Vagina (tissue), 2 donors: ENCODE results near the gene PALLD. TPM values are rescaled to one million over a fixed set of nuclear protein-coding genes. Genes with fewer than 3 reads are reported as not detected.

Source experiments
- DNase-seq, 2 donors: peaks; one replicate each; pipeline ENCODE4 v3.0.0-alpha.2; 2017; ENCODE audit errors: extremely low spot score in 2 of 2
- H3K27ac ChIP-seq: fragments of 200-600 bp; sonication (generic); one replicate; pipeline ENCODE4 v1.5.1; 2019
- H3K27me3 ChIP-seq: fragments of 200-600 bp; sonication (generic); one replicate; pipeline ENCODE4 v1.5.1; 2019
- H3K36me3 ChIP-seq, 2 donors: fragments of 200-600 bp; sonication (generic); one replicate each; pipeline ENCODE4 v1.5.1; 2017 to 2019
- H3K4me1 ChIP-seq: fragments of 200-600 bp; sonication (generic); one replicate; pipeline ENCODE4 v1.5.1; 2019
- H3K4me3 ChIP-seq, 2 donors: fragments of 200-600 bp; sonication (generic); 1 replicate in 1 of 2; 2 replicates in 1 of 2; pipeline ENCODE4 v1.5.1; 2016 to 2019
- H3K9me3 ChIP-seq: fragments of 200-600 bp; sonication (generic); one replicate; pipeline ENCODE4 v1.5.1; 2019
- POLR2A ChIP-seq, 2 donors: fragments of 450-650 bp; IDR thresholded peaks; one replicate each; pipeline ENCODE4 v1.6.1; 2017; ENCODE audit warnings: antibody characterized with exemption in 2 of 2, mild to moderate bottlenecking in 2 of 2, moderate library complexity in 2 of 2
- POLR2AphosphoS5 ChIP-seq, 2 donors: sonication (generic); formaldehyde crosslinking; IDR thresholded peaks; one replicate each; pipeline ENCODE4 v1.9.0; 2017; ENCODE audit warnings: antibody characterized with exemption in 2 of 2, mild to moderate bottlenecking in 2 of 2, low read depth in 1 of 2; ENCODE audit not compliant: insufficient read depth in 1 of 2
- intact Hi-C: fragments of 100-400 bp; cut with DNase I; formaldehyde crosslinking; loops from one replicate; pipeline ENCODE4 v1.15.1; 2023
- total RNA-seq: library from RNA; depleted of rRNA; stranded (reverse); fragments of >200 nt; gene quantifications from one replicate; pipeline ENCODE4 v1.2.3, GENCODE V29; 2016
- TF ChIP-seq, protein P1 (sequence below), 3 experiments: fragments of 450-650 bp in 2 of 3; fragments of 200-600 bp in 1 of 3; sonication (generic) in 1 of 3; IDR thresholded peaks; one replicate each; pipeline ENCODE4 v1.5.1; 2017 to 2019; ENCODE audit warnings: antibody characterized with exemption in 3 of 3, mild to moderate bottlenecking in 2 of 3, moderate library complexity in 2 of 3

The PALLD gene
- total RNA-seq, 1 donor from 2014 or later: 229 TPM

DNA sequence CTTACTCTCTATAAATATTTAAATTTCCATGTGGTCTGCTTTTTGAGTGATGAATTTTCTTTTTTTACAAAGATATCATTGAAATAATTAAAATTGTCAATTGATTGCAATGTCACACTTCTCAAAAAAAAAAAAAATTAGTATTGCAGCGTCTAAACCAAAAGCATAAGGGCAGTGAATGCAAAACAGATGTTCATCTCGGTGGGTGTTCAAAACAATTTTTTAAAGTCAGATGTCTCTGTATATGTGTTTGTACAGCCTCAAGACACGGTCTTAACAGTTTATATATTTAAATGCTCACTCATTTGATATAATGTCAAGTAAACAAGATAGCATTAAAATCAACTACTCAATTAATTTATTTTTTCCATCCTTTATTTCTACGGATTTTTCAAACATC lies 52.3 kb downstream of the PALLD start:
- no peaks in the 10 kb centered on the region for H3K27me3 ChIP-seq
- DNase-seq: no peak
- no peaks in the 10 kb centered on the region for H3K9me3 ChIP-seq
- no peaks in the 10 kb centered on the region for H3K36me3 ChIP-seq
- TF ChIP-seq POLR2A (IDR thresholded peaks at IDR 0.05) (no peak), POLR2AphosphoS5 (IDR thresholded peaks at IDR 0.05; ENCODE audit: insufficient read depth in 1 of 2, low read depth in 1 of 2) (no peak)
- TF ChIP-seq, protein P1, sequence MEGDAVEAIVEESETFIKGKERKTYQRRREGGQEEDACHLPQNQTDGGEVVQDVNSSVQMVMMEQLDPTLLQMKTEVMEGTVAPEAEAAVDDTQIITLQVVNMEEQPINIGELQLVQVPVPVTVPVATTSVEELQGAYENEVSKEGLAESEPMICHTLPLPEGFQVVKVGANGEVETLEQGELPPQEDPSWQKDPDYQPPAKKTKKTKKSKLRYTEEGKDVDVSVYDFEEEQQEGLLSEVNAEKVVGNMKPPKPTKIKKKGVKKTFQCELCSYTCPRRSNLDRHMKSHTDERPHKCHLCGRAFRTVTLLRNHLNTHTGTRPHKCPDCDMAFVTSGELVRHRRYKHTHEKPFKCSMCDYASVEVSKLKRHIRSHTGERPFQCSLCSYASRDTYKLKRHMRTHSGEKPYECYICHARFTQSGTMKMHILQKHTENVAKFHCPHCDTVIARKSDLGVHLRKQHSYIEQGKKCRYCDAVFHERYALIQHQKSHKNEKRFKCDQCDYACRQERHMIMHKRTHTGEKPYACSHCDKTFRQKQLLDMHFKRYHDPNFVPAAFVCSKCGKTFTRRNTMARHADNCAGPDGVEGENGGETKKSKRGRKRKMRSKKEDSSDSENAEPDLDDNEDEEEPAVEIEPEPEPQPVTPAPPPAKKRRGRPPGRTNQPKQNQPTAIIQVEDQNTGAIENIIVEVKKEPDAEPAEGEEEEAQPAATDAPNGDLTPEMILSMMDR (IDR thresholded peaks at IDR 0.05): no peak
- H3K27ac ChIP-seq: no peak overlapping the region
- intact Hi-C loops: no loop called here
- H3K4me1 ChIP-seq: no peaks in the 10 kb centered on the region
- H3K4me3 ChIP-seq: no peak overlapping the region

DNA sequence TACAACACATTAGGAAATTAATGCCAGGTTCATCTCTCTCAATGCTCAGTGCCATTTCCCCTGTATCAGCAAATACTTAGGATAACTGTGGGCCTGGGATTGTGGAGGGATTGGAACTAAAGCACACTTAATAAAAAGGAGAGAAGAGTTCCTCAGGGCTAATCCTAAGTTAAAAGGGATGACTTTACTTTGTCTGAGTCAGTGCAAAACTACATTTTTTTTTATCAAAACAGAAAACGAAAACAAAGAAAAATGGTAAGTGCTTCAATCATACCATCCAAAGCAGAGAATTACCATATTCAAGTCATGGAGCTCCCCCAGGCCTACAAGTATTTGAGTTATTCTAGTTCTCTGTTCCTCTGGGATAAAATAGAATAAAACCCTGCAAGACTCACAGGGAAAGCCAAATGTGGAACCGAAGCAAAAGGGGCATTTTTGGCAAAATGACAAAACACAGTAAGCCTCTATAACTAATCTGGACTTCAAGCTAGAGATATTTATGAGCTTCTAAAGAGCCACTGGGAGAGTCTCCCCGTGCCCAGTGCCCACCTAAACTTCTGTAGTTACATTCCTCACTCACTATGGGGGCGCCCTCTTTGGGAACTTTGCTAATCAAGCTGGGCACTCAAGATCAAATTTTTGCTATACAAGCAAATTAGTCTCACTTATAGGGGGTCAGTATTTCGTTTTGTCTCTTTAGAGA lies 53.4 kb downstream of the PALLD start:
- no peaks in the 10 kb centered on the region for H3K36me3 ChIP-seq
- DNase-seq: no peak
- H3K9me3 ChIP-seq: no peaks in the 10 kb centered on the region
- TF ChIP-seq, protein P1 (IDR thresholded peaks at IDR 0.05): no peak
- TF ChIP-seq POLR2A (IDR thresholded peaks at IDR 0.05): no peak
- no peak for TF ChIP-seq POLR2AphosphoS5 (IDR thresholded peaks at IDR 0.05; ENCODE audit: insufficient read depth in 1 of 2, low read depth in 1 of 2)
- H3K27ac ChIP-seq: no peak overlapping the region
- no peak overlapping the region for H3K4me3 ChIP-seq
- intact Hi-C loops: no loop called here
- H3K4me1 ChIP-seq: no peaks in the 10 kb centered on the region
- no peaks in the 10 kb centered on the region for H3K27me3 ChIP-seq

GRCh38 chr4:168551211-168551610 lies 54.4 kb downstream of the PALLD start:
- DNase-seq: no peak
- TF ChIP-seq, protein P1 (IDR thresholded peaks at IDR 0.05): no peak
- no peak for TF ChIP-seq POLR2AphosphoS5 (IDR thresholded peaks at IDR 0.05; ENCODE audit: insufficient read depth in 1 of 2, low read depth in 1 of 2)
- TF ChIP-seq POLR2A (IDR thresholded peaks at IDR 0.05): no peak
- Histone ChIP-seq H3K36me3 (no peaks in the 10 kb centered on the region), H3K9me3 (no peaks in the 10 kb centered on the region), H3K27ac (no peak overlapping the region), H3K4me1 (no peaks in the 10 kb centered on the region), H3K27me3 (no peaks in the 10 kb centered on the region), H3K4me3 (no peak overlapping the region)
- intact Hi-C loops: no loop called here

DNA sequence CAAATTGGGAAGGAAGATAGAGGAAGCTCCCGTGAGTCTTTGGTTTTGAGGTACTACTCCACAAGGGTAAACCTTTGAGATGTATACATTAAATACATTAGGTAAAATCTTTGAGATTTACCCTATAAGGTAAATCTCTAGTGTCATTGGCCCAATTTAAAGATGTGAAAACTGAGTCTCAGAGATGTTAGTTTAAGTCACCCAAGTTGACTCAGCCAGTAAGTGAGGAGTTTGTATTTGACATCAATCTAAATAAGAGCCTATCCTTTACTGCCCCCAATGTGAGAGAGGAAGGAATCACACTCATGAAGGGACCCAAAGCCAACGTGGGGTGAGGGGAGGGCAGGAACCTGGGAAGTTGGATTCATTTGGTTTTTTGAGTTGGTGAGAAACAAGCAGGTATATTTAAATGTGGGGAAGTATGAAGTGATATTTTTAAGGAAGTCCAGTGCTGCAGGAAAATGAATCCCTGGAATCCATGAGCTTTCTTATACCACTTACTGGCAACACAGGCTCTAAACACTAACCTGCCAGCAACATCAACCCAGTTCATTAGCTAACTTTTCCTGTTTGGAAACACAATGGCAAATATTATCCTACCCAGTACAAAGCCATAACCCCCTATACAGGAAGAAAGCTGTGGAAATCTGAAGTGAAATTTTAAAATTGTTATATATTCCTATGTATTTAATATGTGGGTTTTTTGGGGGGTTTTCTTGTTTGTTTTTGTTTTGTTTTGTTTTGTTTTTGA lies 55.3 kb downstream of the PALLD start:
- no peak overlapping the region for H3K4me3 ChIP-seq
- H3K4me1 ChIP-seq: no peaks in the 10 kb centered on the region
- no peaks in the 10 kb centered on the region for H3K27me3 ChIP-seq
- H3K36me3 ChIP-seq: no peaks in the 10 kb centered on the region
- no peak for DNase-seq
- intact Hi-C loops: no loop called here
- no peaks in the 10 kb centered on the region for H3K9me3 ChIP-seq
- TF ChIP-seq, protein P1 (IDR thresholded peaks at IDR 0.05): no peak
- TF ChIP-seq POLR2AphosphoS5 (IDR thresholded peaks at IDR 0.05; ENCODE audit: insufficient read depth in 1 of 2, low read depth in 1 of 2): no peak
- TF ChIP-seq POLR2A (IDR thresholded peaks at IDR 0.05): no peak
- H3K27ac ChIP-seq: no peak overlapping the region
